Fibroblast of skin of scalp (primary cell): Measurements from ENCODE around the gene DTNA.

Experiments
- DNase-seq: peaks from one replicate; pipeline ENCODE4 v3.0.0-alpha.2; 2013

Gene DTNA

GRCh38 chr18:34808389-34808788 lies 98.3 kb downstream of the DTNA start:
- DNase-seq = no peak

- DNase-seq = peak; percentile 34
Measured at GRCh38 chr18:34809451-34810072, 99.5 kb downstream of the DTNA start.

- no peak for DNase-seq
Measured at GRCh38 chr18:34816183-34816582, 106.1 kb downstream of the DTNA start.

- DNase-seq = no peak
Measured at GRCh38 chr18:34817636-34818035, 107.5 kb downstream of the DTNA start.

- no peak for DNase-seq
Measured at GRCh38 chr18:34818064-34818463, 108.0 kb downstream of the DTNA start.

GRCh38 chr18:34820360-34821065 lies 110.4 kb downstream of the DTNA start:
- DNase-seq = no peak

- peak; percentile 37 for DNase-seq
Measured at GRCh38 chr18:34821669-34822210, 111.6 kb downstream of the DTNA start.

- DNase-seq = no peak
Measured at GRCh38 chr18:34828093-34828492, 118.0 kb downstream of the DTNA start.

GRCh38 chr18:34834897-34835296 lies 124.8 kb downstream of the DTNA start:
- peak; percentile 28 for DNase-seq

- DNase-seq = no peak
Measured at GRCh38 chr18:34835466-34835865, 125.4 kb downstream of the DTNA start.

- no peak for DNase-seq
Measured at GRCh38 chr18:34837769-34838272, 127.7 kb downstream of the DTNA start.

GRCh38 chr18:34838669-34839068 lies 128.6 kb downstream of the DTNA start:
- DNase-seq = no peak

GRCh38 chr18:34840256-34840826 lies 130.2 kb downstream of the DTNA start:
- DNase-seq = no peak

GRCh38 chr18:34841891-34842290 lies 131.8 kb downstream of the DTNA start:
- DNase-seq = no peak

GRCh38 chr18:34844072-34844471 lies 134.0 kb downstream of the DTNA start:
- no peak for DNase-seq

- no peak for DNase-seq
Measured at GRCh38 chr18:34844732-34845459, 134.8 kb downstream of the DTNA start.

GRCh38 chr18:34847408-34847807 lies 137.3 kb downstream of the DTNA start:
- no peak for DNase-seq

GRCh38 chr18:34848156-34848555 lies 138.1 kb downstream of the DTNA start:
- no peak for DNase-seq

- no peak for DNase-seq
Measured at GRCh38 chr18:34848695-34849094, 138.6 kb downstream of the DTNA start.

GRCh38 chr18:34857320-34857719 lies 147.2 kb downstream of the DTNA start:
- DNase-seq = no peak

- no peak for DNase-seq
Measured at GRCh38 chr18:34858188-34858587, 148.1 kb downstream of the DTNA start.

GRCh38 chr18:34859496-34859895 lies 149.4 kb downstream of the DTNA start:
- no peak for DNase-seq

GRCh38 chr18:34862561-34862960 lies 152.5 kb downstream of the DTNA start:
- DNase-seq = no peak
